Measurements from ENCODE around the gene SSRP1.

DNA sequence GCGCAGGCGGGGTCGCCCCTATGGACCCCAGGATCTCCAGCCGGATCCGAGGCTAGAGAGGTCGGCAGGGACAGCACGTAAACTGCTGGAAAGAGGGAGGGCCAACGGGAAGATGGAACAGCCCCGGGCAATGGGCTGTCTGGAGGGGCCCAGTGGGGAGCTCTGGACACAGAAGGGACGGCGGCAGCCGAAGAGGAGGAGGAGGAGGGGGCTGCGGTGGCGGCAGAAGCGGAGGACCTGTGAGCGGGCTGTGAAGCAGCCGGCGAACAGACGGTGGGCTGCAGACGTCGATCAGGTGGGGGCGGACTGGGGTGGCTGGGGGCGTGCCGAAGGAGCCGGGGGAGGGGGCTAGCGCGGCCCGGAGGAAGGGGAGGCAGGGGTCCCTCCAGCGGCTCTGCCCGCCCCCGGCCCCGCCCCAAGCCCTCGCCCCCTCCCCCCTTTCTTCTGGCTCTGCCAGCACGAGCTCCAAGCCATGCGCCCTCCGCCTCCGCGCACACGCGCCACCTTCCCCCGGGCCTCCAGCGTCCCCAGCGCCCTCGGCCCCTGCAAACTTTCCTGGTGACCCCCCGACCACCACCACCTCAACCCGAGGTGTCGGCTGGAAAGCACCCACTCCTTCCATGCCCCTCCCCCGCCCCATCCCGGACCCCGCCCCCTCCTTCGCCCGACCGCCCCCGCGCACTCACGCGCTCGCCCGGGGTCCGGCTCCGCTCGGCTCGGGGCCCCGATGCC is 11.4 kb downstream of the SSRP1 start:
- TF ChIP-seq CTCF (IDR thresholded peaks at IDR 0.05; ENCODE audit: insufficient read depth, low read depth, low read length): no peak
- no peak for TF ChIP-seq EZH2 (IDR thresholded peaks at IDR 0.05; ENCODE audit: insufficient read depth, low read length)
